Measurements from ENCODE around the gene NFIC.
"Not testable (repeated sequence)": the region's sequence is repeated elsewhere in the genome, so short reads cannot be mapped to it uniquely, and the experiment has no call there.

NFIC gene

DNA sequence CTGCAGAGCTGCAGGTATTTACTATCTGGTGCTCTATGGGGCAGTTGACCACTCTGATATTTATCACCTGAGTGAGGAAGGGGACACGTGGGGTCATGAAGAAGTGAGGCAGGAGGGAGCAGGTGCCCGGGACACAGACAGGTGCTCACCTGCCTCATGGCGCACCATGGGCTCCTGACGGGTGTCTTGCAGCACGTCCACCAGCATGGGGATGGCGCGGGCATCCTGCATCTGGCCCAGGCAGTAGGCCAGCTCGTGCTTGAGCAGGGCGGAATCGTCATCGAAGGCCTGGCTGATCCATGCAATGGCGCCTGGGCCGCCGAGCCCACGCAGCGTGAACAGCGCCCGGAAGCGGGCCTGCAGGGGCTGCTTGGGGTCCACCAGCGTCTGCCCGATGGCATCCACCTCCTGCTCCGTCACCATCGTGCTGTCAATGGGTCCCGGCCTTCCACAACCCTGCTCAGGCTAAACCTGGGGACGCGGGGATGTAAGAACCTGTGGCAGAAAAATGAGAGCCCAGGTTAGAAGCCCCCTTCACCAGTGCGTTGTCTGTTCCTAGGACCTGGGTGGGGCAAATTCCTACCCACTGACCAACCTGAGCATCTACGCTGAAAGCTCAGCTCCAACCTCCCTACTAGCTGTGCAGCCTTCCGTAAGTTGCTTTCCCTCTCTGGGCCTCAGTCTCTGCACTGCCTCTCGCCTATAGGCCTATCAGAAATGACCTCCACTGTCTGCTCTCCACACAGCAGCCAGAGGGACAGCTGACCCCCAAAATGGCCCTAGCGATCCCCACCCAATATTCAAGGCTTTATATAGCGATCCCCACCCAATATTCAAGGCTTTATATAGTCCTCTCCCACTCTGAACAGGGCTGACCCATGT is 130.2 kb downstream of the NFIC start:
- no peak for DNase-seq

DNA sequence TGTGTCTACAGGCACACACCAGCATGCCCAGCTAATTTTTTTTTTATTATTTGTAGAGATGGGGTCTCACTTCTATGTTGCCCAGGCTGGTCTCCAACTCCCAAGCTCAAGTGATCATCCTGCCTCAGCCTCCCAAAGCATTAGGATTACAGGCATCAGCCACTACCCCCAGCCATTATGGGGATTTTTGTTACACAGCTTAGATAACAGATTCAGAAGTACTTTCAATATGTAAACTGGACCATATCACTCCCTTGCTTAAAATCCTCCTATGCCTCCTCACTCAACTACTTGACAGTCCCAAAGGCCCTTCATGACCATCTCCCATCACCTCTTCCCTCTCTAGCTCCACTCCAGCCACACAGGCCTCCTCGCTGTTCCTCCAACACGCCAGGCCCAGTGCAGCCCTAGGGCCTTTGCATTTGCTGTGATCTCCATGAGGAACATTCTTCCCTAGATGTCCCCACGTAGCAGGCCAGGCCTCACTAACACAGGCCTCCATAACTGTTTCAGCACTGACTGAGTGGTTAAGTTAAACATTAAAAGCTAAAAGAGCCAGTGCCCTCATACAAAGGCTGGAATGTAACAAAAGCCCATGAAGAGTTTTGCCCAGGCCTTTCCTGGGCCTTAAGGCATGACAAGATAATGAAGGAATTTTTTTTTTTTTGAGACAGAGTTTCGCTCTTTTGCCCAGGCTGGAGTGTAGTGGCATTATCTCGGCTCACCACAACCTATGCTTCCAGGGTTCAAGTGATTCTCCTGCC is 131.6 kb downstream of the NFIC start:
- DNase-seq, result no peak

- DNase-seq, result no peak
Observed at GRCh38 chr19:3499738-3500428, 133.5 kb downstream of the NFIC start.

DNA sequence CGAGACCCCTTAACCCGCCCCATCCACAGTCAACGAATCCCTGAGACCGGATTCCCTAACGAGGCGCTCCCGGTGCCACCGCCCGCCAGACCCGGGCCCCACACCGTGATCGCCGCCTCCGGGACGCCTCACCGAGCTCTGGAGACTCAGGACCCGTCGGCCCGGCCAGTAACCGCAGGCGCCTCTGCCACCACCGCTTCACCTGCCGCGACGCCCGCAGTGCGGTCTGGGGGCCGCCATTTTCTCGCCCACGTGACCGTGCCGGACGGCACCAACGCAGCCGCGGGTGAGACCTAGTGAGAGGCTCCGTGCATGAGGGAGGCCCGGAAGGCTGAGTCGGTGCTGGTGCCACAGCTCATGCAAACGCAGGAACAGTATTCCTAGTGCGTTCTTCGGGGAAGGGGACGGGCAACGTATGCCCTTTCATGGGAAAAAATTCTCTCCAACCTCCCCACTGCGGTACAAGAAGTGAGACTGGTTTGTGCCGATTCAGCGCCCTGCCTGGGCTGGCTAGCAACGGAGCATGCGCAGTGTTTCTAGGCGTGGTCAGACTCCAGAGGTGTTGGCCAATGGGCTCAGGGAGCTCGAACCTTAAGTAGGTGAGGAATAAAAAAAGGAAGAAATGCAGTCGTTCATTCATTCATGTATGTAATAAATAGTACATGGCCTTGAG is 134.2 kb downstream of the NFIC start, which contains the start of gene DOHH:
Gene DOHH, minus strand, starts transcription at position 246 of the 673 bp plus-strand sequence. CDS start 3,860 bp downstream, outside the sequence.
- DNase-seq, result peak; percentile 92

DNA sequence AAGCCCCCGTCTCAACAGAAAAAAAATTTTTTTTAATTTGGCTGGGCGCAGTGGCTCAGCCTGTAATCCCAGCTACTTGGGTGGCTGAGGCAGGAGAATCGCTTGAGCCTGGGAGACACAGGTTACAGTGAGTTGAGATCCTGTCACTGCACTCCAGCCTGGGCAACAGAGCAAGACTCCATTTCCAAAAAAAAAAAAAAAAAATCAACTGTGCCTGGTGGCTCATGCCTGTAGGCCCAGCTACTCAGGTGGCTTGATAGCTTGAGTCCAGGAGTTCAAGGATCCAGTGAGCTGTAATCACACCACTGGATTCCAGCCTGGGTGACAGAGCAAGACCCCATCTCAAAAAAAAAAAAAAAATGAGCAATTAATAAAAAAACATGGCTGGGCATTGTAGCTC is 135.4 kb downstream of the NFIC start:
- no peak for DNase-seq

- DNase-seq, result no peak
Observed at GRCh38 chr19:3503036-3503572, 136.7 kb downstream of the NFIC start.

DNA sequence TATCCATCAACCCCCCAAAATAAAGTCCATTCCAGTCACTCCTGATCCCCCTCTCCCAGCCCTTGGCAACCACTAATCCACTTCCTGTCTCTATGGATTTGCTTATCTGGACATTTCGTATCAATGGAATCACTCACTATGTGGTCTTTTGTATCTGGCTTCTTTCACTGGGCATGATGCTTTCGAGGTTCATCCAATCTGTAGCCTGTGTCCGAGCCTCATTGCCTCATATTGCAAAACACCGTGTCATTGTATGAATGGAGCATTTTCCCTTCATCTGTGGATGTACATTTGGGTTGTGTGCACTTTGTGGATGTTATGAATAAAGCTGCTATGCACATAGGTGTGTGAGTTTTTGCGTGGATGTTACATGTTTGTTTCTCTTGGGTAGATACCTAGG is 138.4 kb downstream of the NFIC start:
- DNase-seq, result no peak

DNA sequence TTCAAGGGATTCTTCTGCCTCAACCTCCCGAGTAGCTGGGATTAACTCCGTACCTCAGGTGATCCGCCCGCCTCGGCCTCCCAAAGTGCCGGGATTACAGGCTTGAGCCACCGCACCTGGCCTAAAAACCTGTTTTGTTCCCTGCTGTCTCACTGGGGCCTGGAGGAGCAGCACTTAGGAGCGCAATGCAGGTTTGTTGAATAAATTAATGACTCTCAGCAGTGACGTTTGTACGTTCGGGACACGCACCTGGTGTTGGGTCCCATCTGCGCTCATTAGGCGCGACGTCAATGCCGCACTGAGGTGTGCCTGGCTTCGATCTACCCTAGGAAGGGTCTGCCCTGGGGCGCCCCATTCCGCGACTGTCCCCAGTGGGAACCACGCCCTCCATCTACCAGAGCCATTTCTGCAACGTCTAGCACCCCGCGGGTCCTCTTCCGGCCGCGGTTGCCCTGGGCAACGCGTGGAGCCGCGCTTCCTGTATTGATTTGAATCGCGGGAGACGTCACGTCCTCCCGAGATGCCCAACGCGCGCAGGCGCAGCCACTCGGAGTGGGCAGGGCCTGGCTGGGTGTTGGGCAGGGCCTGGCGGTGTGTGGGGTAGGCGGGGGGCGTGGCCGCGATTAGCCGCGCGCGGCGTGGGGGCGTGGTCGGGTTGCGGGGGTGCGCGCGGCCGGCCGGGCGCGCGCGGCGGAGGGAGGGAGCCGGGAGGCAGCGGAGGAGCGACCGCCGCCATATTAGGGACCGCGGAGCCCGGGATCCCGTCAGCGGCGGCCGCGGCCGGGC is 139.4 kb downstream of the NFIC start, which contains the start of gene FZR1:
Gene FZR1, plus strand, starts transcription at position 714 of the 786 bp plus-strand sequence. CDS start 16,679 bp downstream, outside the sequence.
- peak; percentile 99 for DNase-seq

DNA sequence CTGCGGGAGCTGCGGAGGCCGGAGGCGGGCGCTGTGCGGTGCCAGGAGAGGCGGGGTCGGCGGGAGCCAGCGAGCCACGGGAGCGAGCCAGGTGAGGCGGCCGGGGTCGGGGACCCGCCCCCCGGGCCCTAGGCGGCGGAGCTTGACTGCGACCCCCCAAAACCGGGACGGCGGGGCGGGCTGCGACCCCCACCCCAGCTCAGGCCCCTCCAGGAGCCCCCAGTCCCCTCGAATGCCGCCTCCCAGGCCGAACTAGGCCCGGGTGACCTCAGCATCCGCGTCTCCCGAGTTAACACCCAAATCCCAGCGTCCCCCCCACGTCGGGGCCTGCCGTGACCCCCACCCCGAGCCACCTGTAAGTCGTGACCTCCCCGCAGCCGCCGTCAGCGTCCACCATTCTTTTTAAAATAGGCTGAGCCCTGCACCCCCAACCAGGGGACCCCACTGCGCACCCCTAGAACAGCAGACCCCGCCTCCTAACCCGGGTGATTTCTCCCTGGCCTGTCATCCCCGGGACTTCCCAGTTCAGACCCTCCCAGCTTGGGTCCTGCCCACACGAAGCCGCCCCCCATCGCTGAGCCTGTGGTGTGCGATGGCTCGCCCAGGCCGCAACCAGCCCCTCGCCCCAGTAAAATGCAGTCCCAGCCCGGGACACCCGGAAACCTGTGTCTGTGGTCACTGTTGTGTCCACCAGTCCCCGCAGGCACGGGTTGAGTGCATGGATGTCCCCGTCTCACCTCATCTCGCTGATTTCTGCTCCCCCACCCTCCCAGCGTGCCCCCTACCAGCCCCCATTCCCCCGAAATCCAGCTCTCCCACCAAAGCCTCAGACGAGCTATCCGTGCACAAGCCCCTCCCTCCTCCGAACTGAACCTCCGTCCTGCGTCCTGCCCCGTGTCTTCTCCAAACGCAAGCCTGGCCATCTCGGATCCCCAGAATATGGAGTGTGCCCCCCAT is 140.3 kb downstream of the NFIC start:
- peak; percentile 21 for DNase-seq

- DNase-seq, result peak; percentile 40
Observed at GRCh38 chr19:3507371-3508120, 141.2 kb downstream of the NFIC start.

- DNase-seq, result not testable (repeated sequence)
Observed at GRCh38 chr19:3508121-3508661, 141.8 kb downstream of the NFIC start.

GRCh38 chr19:3508771-3509535 is 142.6 kb downstream of the NFIC start:
- no peak for DNase-seq

DNA sequence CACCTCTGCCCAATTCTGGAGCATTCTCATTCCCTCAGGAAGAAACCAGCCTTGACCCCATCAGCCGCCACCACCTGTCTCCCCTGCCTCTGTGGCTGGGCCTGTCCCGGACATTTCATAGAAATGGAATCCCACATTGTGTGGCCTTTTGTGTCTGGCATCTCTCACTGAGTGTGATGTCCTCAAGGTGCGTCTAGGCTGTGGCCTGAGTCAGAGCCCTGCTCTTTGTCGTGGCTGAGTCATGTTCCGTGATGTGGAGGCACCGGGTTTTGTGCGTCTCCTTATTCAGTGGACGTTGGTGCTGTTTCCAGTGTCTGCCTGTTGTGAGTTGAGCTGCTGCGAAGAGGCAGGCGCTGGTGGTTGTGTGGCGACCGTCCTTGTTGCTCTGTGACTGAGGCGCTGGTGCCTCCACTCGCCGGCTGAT is 143.2 kb downstream of the NFIC start:
- no peak for DNase-seq

DNA sequence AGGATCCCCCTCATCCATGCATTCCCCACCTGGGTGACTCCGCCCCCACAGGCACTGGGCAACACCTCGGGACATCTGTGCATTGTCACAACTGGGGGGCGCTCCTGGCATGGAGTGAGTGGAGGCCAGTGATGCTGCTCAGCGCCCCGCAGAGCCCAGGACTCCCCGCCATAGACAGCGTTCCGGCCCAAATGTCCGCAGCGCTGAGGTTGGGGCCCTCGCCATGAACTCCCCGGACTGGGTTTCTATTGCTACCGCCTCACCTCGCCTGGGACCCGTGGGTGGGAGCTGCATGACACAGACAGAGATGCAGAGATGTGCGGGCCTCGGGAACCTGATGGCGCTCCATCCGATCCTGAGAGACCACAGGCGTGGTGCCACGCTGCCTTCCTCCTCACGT is 144.3 kb downstream of the NFIC start:
- DNase-seq, result no peak

DNA sequence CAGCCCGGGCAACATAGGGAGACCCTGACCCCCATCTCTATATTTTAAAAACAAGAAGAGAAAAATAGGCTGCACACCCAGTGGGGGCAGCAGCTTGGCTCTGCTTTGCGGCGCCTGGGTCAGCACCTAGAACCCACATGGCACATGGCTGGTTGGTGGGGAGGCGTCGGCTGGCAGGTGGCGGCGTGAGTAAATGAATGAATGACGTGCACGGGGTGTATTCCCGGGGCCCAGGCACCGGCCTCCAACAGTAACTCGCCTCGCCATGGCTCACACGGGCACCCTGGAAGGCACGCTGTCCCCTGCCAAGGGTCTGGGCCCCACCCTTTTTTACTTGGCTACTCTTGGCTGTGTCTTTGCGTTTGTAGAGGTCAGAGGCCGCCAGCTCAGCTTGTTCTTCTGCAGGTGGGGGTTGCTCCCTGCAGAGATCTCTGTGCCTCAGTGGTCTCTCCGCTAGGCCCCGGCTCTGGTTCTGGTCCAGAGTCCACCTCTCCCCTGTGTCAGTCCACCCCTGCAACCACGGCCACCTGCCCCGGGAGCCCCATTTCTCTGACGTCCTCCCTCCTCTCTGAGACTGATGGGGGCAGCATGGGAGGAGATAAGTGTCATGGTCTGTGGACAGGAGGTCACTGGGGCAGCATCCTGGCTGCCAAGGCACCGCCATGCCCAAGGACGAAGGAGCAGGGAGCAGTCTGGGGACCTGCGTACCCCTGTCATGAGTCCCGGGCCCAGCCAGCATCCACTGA is 145.3 kb downstream of the NFIC start:
- DNase-seq, result no peak

DNA sequence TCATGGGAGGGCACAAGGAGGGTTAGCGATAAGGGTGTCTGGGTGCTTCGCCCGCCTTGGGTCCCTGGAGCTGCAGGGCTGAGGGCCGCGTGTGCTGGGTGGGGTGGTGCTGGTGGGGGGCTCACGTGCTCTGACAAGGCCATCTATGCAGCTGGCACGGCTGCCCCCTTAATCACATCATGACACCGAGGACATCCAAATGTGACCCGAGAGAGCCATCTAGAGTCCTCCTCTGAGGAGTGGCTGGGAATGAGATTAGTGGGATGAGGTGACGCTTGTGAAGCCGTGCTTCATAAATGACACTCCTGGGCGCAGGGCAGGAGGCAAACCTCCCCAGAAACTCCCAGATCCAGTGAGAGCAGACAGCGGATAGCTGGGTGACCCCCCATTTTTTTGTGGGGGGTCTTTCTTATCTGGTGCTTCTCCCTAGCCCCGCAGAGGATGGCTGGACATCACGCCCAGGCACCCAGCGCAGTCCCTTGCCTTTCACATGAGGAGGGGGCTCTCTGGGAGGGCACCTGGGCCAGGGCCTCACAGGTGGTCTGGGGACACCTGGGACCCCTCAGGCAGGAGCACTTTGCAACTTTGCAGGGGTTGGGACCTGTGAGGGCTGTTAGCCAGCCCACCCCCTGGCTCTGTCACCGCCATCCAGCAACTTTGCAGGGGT is 146.3 kb downstream of the NFIC start:
- no peak for DNase-seq
